Activated naive CD4-positive, alpha-beta T cell treated with anti-CD3 and anti-CD28 coated beads, Interleukin-2, amount 50 U/mL, for 72 hours (primary cell): Measurements from ENCODE around the gene SULT1A2. TPM values are rescaled to one million over a fixed set of nuclear protein-coding genes. Genes with fewer than 3 reads are reported as not detected.
"Not testable (repeated sequence)": the region's sequence is repeated elsewhere in the genome, so short reads cannot be mapped to it uniquely, and the experiment has no call there.

Experiments used
- ATAC-seq, 2 donors: fragments of 150-1000 bp; cut with Tn5 transposase; 2 replicates each; pipeline ENCODE4 v1.10.0; 2021; ENCODE audit warnings: mild to moderate bottlenecking in 2 of 2, moderate library complexity in 2 of 2
- DNase-seq, 2 donors: peaks; one replicate each; pipeline ENCODE4 v3.0.0; 2021 to 2022; ENCODE audit warnings: low spot score in 2 of 2
- H3K27ac Mint-ChIP-seq, 2 donors: one replicate each; pipeline ENCODE4 v1.8.0; 2022; ENCODE audit warnings: mild to moderate bottlenecking in 2 of 2, mixed read lengths in 2 of 2
- H3K36me3 Mint-ChIP-seq, 2 donors: one replicate each; pipeline ENCODE4 v1.8.0; 2022; ENCODE audit warnings: mixed read lengths in 2 of 2
- H3K9me3 Mint-ChIP-seq, 2 donors: one replicate each; pipeline ENCODE4 v1.8.0; 2022; ENCODE audit warnings: mixed read lengths in 2 of 2
- total RNA-seq, 2 donors: library from RNA; stranded (reverse); gene quantifications; one replicate each; pipeline ENCODE4 v1.2.3, GENCODE V29; 2022

The SULT1A2 gene
- total RNA-seq, 2 donors from 2014 or later = 0.30 to 0.54 TPM

DNA sequence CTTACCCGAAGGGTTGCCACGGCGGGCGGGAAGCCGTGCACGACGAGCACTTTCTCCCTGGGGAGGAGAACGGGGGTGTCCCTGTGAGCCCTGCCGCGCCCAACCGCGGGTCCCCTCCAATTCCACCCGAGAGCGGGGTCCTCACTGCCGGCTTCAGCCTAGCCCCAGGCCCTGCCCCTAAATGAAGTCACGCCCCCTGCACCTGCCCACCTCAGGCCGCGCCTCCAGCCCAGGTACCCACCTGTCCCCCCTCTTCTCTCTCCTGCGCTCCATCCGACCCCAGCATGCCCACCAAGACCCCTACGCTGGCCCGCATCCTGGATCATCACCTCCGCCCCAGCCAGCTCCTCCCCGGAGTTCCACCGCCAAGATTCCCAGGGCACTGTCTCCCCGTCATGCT is 17.1 kb upstream of the SULT1A2 start:
- not testable (repeated sequence) for H3K9me3 Mint-ChIP-seq, DNase-seq, H3K27ac Mint-ChIP-seq, H3K36me3 Mint-ChIP-seq
- peak in 1 of 2 donors; percentile 5 for ATAC-seq

- H3K9me3 Mint-ChIP-seq, H3K36me3 Mint-ChIP-seq, H3K27ac Mint-ChIP-seq, DNase-seq: not testable (repeated sequence)
- ATAC-seq = peak; percentile 89 to 91
These were observed 15.8 kb upstream of the SULT1A2 start for GRCh38 chr16:28612359-28613280.

DNA sequence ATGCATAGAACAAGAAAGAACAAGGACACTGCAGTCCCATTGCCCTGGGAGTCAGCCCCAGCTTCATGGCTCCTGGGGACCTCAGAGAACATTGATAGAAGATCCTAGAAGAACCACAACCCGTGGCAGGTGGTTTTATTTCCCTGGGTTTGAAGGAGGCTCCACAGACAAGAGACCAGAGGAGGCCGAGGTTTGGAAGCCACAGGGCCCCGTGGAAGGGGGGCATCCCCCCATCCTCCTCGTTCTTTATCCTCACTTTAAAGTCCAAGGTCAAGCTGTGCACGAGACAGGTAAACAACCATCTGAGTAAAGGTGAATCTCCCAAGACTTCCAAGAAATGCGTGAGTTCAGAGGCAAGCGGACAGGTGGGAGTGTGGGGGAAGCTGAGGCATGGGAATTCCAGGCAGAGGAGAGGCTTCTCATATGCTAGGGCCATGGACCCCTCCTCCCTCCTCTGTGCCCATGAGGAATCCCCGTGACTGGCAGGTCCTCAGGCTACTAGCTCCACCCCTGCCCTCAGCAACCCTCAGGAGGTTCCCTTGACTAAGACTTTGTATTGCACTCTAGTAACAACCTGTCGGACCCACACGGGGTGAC is 13.8 kb upstream of the SULT1A2 start:
- H3K36me3 Mint-ChIP-seq = no peaks in the 10 kb centered on the region
- ATAC-seq (no peak), DNase-seq (no peak)
- peak overlapping the region; percentile 20 to 87 for H3K27ac Mint-ChIP-seq
- H3K9me3 Mint-ChIP-seq = no peaks in the 10 kb centered on the region

DNA sequence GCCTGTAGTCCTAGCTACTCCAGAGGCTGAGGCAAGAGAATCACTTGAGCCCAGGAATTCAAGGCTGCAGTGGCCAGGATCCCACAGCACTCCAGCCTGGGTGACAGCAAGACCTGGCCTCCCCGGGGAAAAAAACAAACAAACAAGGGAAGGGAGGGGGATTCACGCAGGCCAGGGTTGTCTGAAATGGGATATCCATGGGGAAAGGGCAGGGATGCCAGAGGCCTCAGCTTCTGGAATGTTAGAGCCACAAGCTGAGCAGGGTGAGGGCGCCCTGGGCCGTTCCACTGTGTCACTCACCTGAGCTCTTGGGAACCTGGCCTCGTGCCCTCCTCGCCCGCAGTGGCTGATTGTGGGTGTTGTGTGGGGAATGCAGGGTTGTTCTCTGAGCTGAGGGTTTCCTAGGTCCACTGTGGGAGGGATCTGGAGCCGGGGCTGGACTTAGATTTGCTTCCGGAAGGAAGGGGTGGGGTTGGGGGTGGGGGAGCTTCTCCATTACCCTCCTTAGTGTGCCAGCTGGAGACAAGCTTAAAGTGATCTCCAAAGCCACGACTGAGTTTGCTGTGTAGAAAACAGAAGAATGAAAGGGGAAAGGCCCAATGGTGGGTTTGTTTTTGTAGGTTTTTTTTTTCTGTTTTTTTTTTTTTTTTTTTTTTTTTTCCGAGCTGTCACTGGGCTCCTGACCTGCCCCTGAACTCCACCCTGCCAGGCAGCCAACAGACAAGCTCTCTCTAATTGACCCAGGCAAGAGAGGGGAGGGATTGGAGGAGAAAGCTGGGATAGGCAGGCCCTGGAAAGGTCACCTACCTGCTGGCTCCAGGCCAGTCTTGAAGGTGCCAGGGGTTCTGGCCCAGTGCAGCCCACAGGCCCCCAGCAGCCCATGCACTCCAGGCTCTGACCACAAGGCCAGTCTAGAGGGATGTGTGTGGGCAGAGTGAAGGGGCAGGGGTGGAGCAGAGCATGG is 13.1 kb upstream of the SULT1A2 start, which contains the start of gene SULT1A1:
SULT1A1 (minus strand) TSS at position 414 of the 964 bp plus-strand sequence. CDS start 1,189 bp downstream, outside the sequence.
- DNase-seq = peak in 1 of 2 donors; percentile 56
- Mint-ChIP-seq H3K9me3 (no peaks in the 10 kb centered on the region), H3K27ac (peak within 1 kb of the TSS; percentile 20 to 87), H3K36me3 (no peaks in the 10 kb centered on the region)
- ATAC-seq = peak in 1 of 2 donors; percentile 1

GRCh38 chr16:28608867-28609596 is 12.2 kb upstream of the SULT1A2 start:
- not testable (repeated sequence) for ATAC-seq, DNase-seq, H3K9me3 Mint-ChIP-seq, H3K36me3 Mint-ChIP-seq
- peak overlapping the region; percentile 20 to 69 for H3K27ac Mint-ChIP-seq

DNA sequence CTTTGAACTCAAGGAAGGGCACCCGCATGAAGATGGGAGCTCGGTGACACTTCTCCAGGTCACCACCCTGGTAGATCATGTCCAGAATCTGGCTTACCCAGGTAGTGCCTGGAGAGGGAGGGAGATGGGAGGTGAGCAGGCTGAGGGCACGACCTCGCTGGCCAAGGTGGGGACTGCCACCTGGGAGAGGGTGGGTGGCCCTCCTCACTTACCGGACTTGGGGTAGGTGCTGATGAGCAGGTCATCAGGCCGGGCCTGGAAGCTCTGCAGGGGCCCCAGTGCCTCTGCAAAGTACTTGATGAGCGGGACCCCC is 11.6 kb upstream of the SULT1A2 start:
- not testable (repeated sequence) for H3K9me3 Mint-ChIP-seq, DNase-seq, H3K36me3 Mint-ChIP-seq, ATAC-seq, H3K27ac Mint-ChIP-seq

DNA sequence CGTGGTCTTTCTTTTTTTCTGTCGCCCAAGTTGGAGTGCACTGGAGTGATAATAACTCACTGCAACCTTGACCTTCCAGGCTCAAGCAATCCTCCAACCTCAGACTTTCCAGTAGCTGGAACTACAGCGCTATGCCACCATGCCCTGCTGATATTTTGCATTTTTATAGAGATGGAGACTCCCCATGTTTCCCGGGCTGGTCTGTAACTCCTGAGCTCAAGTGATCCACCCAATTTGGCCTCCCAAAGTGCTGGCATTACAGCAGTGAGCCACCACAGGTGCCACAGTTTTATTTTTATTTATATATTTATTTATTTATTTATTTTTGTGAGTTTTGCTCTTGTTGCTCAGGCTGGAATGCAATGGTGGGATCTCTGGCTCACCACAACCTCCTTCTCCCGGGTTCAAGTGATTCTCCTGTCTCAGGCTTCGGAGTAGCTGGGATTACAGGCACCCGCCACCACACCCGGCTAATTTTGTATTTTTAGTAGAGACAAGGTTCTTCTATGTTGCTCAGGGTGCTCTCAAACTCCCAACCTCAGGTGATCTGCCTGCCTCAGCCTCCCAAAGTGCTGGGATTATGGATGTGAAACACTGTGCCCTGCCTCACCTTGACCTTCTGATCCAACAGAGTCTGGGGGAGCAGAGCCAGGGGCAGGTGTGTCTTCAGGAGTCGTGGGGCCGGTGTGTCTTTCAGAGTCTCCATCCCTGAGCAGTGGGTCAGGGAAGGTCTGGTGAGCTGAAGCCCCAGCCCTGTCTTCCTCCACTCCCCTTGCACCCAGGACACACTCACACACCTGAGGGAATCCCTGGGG is 11.0 kb upstream of the SULT1A2 start:
- ATAC-seq, H3K9me3 Mint-ChIP-seq, H3K27ac Mint-ChIP-seq, DNase-seq, H3K36me3 Mint-ChIP-seq: not testable (repeated sequence)

DNA sequence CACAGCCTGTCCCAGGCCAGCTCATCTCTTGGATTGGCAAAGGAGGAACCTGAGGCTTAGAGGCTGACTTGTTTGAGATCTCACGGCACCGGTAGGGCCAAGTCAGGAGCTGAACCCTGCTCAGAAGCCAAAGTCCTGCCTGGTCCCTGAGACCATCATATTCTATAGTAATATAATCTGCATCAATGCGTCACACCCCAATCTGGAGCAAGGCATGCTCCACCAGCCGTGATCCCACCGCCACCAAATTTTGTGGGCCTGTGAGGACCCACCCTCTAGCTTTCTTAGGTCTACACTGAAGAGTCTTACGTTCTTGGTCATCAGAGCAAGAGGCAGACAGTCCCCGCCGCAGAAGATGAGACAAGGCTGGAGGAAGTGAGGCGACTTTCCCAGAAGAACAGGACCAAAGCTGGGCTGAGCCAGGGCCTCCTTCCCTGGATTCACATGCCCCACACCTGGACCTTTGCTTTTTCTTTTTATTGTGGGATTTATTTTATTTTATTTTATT is 10.3 kb upstream of the SULT1A2 start:
- no peaks in the 10 kb centered on the region for H3K9me3 Mint-ChIP-seq
- DNase-seq (no peak), ATAC-seq (no peak)
- no peaks in the 10 kb centered on the region for H3K36me3 Mint-ChIP-seq
- H3K27ac Mint-ChIP-seq = no peak overlapping the region

DNA sequence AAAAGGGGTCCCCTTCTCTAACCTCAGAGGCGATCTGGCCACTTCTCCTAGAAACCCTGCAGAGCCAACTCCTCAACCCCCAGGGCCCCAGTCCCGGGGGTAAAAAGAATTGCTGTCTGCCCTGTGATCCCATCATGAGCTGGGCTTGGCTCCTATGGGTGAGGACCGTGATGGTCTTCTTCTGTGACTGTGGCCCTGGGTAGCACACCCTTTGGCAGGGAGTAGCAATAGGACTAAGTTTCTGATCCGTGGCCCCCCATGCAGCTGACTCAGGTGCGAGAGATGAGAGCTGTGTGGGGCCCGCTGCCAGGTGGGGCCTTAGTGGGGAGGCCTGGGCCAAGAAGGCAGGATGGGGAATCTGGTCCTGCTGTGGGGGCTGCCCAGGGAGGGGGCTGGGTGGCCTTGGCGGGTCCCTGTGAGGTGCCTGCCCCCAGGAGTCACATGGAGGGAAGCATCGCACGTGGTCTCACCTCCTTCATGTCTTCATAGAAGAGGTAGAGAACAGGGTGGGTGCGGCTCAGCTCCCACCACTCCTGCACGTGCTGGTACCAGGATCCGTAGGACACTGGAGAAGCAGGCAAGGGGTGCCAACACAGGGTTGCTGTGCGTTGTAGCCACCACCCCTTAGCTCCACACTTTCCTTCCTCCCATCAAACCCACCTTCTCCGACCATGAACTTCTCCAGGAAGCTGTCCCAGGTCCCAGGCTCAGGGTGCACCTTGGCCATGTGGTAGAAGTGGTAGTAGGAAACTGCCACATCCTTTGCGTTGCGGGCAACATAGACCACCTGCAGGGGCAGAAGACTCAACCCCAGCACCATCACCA is 9.7 kb upstream of the SULT1A2 start:
- no peaks in the 10 kb centered on the region for H3K36me3 Mint-ChIP-seq
- no peak overlapping the region for H3K27ac Mint-ChIP-seq
- DNase-seq (no peak), ATAC-seq (no peak)
- H3K9me3 Mint-ChIP-seq = no peaks in the 10 kb centered on the region

DNA sequence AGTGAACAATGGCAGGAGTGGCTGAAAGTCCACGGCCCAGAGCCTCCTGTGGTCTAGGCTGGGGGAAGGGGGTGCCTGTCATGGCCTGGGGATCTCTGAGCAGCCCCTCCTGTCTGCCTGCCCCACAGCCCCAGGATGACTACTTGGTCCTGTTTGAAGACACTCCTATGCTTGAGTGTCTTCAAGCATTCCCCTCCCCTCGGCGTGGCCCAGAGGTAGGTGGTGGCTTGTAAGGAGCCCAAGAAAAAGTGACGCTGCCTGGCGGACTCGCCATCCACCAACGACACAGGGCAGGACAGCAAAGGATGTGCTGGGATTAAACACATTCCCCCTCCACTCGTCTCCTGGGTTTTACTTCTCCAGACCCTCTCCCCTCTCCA is 7.3 kb upstream of the SULT1A2 start:
- no peak for DNase-seq
- H3K27ac Mint-ChIP-seq = peak overlapping the region in 1 of 2 donors; percentile 7
- H3K9me3 Mint-ChIP-seq = no peaks in the 10 kb centered on the region
- H3K36me3 Mint-ChIP-seq = no peaks in the 10 kb centered on the region
- ATAC-seq = no peak

DNA sequence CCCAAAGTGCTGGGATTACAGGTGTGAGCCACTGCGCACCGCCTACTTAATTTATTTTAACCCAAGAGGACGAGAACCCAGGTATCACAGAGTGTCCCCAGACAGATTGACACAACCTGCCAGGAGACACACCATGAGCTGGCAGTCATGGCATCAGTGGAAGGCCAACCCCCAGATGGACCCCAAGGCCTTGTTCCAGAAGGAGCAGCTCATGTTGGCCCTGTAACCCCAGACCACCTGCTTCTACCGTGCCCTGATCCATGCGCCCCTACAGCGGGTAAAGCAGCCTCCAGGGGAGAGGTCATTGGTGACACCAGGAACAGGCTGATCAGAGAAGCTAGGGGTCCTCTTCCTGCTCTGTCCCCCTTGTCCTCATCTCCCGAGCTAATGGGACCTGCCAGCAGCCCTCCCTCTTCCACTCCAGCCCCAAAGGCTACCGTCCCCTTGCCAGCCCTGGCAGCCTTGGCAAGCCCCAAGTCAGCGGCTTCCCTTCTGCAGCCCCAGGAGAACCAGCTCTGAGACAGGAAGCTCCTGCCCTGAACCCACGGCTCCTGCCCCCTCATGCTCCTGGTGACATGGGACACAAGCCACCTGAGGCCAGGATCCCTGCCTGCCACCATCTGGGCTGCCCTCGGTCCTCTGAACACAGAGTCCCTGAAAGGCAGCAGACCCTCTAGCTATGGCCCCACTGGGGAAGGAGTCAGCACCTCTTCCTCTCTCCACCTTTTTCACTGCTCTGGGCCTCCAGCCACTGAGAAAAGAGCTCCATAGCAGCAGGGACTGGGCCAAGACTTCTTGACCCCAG is 6.7 kb upstream of the SULT1A2 start:
- peak overlapping the region in 1 of 2 donors; percentile 7 for H3K27ac Mint-ChIP-seq
- H3K9me3 Mint-ChIP-seq = no peaks in the 10 kb centered on the region
- no peaks in the 10 kb centered on the region for H3K36me3 Mint-ChIP-seq
- ATAC-seq = no peak
- DNase-seq = no peak

- Mint-ChIP-seq H3K9me3 (no peaks in the 10 kb centered on the region), H3K27ac (no peak overlapping the region), H3K36me3 (no peaks in the 10 kb centered on the region)
- ATAC-seq (no peak), DNase-seq (no peak)
These were observed 5.7 kb upstream of the SULT1A2 start for GRCh38 chr16:28602529-28602928.

- H3K9me3 Mint-ChIP-seq, H3K27ac Mint-ChIP-seq, ATAC-seq, DNase-seq, H3K36me3 Mint-ChIP-seq: not testable (repeated sequence)
These were observed 5.2 kb upstream of the SULT1A2 start for GRCh38 chr16:28602062-28602461.

DNA sequence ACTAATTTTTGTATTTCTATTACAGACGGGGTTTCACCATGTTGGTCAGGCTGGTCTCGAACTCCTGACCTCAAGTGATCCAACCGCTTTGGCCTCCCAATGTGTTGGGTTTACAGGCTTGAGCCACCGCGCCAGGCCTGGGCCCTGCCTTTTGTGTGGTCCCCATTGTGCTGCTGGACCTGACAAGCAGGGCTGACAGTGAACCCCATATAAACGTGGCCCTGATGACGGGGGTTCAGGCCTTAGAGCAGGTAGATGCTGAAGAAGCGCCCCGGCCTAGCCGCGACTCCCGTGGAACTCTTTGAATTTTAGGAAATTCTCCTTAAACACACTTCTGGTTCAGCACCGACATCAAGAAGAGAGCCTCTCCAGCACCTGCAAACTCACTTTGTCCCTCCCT is 4.7 kb upstream of the SULT1A2 start:
- H3K9me3 Mint-ChIP-seq, DNase-seq: not testable (repeated sequence)

More for the DNA sequence above, 4.7 kb upstream of the SULT1A2 start:
- H3K36me3 Mint-ChIP-seq, ATAC-seq: not testable (repeated sequence)
- H3K27ac Mint-ChIP-seq = peak overlapping the region in 1 of 2 donors; percentile 29
